Kidney glomerular epithelial cell (primary cell): ENCODE data around the gene CNOT3.
A peak's percentile ranks its signal among the peaks of the same experiment; 100 is the strongest.
"Not testable (repeated sequence)": the region's sequence is repeated elsewhere in the genome, so short reads cannot be mapped to it uniquely, and the experiment has no call there.

Source experiments
- DNase-seq: peaks from one replicate; lab custom pipeline; 2025; lab: John Stamatoyannopoulos, UW

CNOT3 gene

GRCh38 chr19:54191811-54192453 is 54.4 kb downstream of the CNOT3 start:
- DNase-seq: no peak

- DNase-seq: no peak
These were observed 55.4 kb downstream of the CNOT3 start for GRCh38 chr19:54193011-54193410.

GRCh38 chr19:54194463-54194862 is 56.9 kb downstream of the CNOT3 start:
- DNase-seq: not testable (repeated sequence)

- DNase-seq: no peak
These were observed 59.0 kb downstream of the CNOT3 start for GRCh38 chr19:54196536-54196935.

- DNase-seq: no peak
These were observed 59.6 kb downstream of the CNOT3 start for GRCh38 chr19:54197121-54197520.

- DNase-seq: no peak
These were observed 61.8 kb downstream of the CNOT3 start for GRCh38 chr19:54199401-54199800.

GRCh38 chr19:54201172-54201701 is 63.7 kb downstream of the CNOT3 start:
- DNase-seq: no peak

- DNase-seq: peak; percentile 23
These were observed 64.4 kb downstream of the CNOT3 start for GRCh38 chr19:54201980-54202379.

- DNase-seq: peak; percentile 32
These were observed 65.6 kb downstream of the CNOT3 start for GRCh38 chr19:54203151-54203611.

- DNase-seq: no peak
These were observed 67.4 kb downstream of the CNOT3 start for GRCh38 chr19:54204767-54205468.
